MM.1S (cell line): ENCODE results near the gene CHRNA7.
"Not testable (repeated sequence)": the region's sequence is repeated elsewhere in the genome, so short reads cannot be mapped to it uniquely, and the experiment has no call there.

Source experiments
- DNase-seq: peaks from one replicate; pipeline ENCODE4 v3.0.0-alpha.2; 2015
- H2AFZ ChIP-seq: fragments of 300-600 bp; sonication (generic); 2 replicates; pipeline ENCODE4 v1.6.0; 2016; ENCODE audit warnings: antibody characterized with exemption, low read length
- H3F3A ChIP-seq: fragments of 300-600 bp; sonication (generic); 2 replicates; pipeline ENCODE4 v1.6.1; 2016; ENCODE audit warnings: mild to moderate bottlenecking, antibody characterized with exemption, low read length, moderate library complexity, mixed read lengths; ENCODE audit not compliant: insufficient read depth
- H3K27ac ChIP-seq: fragments of 300-600 bp; sonication (generic); 2 replicates; pipeline ENCODE4 v1.5.1; 2016; ENCODE audit warnings: mild to moderate bottlenecking, low read length
- H3K27me3 ChIP-seq: fragments of 300-600 bp; sonication (generic); replicated peaks from 2 replicates; pipeline ENCODE4 v1.6.0; 2016; ENCODE audit warnings: low read length; ENCODE audit not compliant: insufficient read depth
- H3K36me3 ChIP-seq: fragments of 300-600 bp; sonication (generic); replicated peaks from 2 replicates; pipeline ENCODE4 v1.6.1; 2016; ENCODE audit warnings: mild to moderate bottlenecking, low read length, mixed read lengths; ENCODE audit not compliant: insufficient read depth
- H3K4me1 ChIP-seq: fragments of 300-600 bp; sonication (generic); 2 replicates; pipeline ENCODE4 v1.6.1; 2016; ENCODE audit warnings: low read length, mixed read lengths
- H3K4me2 ChIP-seq: fragments of 300-600 bp; sonication (generic); 2 replicates; pipeline ENCODE4 v1.6.0; 2016; ENCODE audit warnings: low read depth, low read length
- H3K4me3 ChIP-seq: fragments of 300-600 bp; sonication (generic); 2 replicates; pipeline ENCODE4 v1.5.1; 2016; ENCODE audit warnings: low read length, mixed read lengths
- H3K79me2 ChIP-seq: fragments of 300-600 bp; sonication (generic); 2 replicates; pipeline ENCODE4 v1.6.1; 2016; ENCODE audit warnings: mixed run types, low read length, mixed read lengths
- H3K9ac ChIP-seq: fragments of 300-600 bp; sonication (generic); 2 replicates; pipeline ENCODE4 v1.6.1; 2016; ENCODE audit warnings: low read length, mixed read lengths
- H3K9me2 ChIP-seq: fragments of 300-600 bp; sonication (generic); replicated peaks from 2 replicates; pipeline ENCODE4 v1.6.1; 2016; ENCODE audit warnings: mild to moderate bottlenecking, low read length, mixed read lengths; ENCODE audit not compliant: insufficient read depth
- H3K9me3 ChIP-seq: fragments of 300-600 bp; sonication (generic); replicated peaks from 2 replicates; pipeline ENCODE4 v1.6.1; 2016; ENCODE audit warnings: mild to moderate bottlenecking, low read length, mixed read lengths; ENCODE audit not compliant: insufficient read depth
- H4K20me1 ChIP-seq: fragments of 300-600 bp; sonication (generic); 2 replicates; pipeline ENCODE4 v1.6.1; 2016; ENCODE audit warnings: mild to moderate bottlenecking, low read length, moderate library complexity, mixed read lengths; ENCODE audit not compliant: insufficient read depth

Gene CHRNA7

GRCh38 chr15:32165775-32166174 is 135.5 kb downstream of the CHRNA7 start:
- not testable (repeated sequence) for H3K4me3 ChIP-seq, H3K4me1 ChIP-seq, H3K4me2 ChIP-seq, H4K20me1 ChIP-seq, H3K36me3 ChIP-seq, H3K9me3 ChIP-seq, DNase-seq, H3K9ac ChIP-seq, H2AFZ ChIP-seq, H3K27ac ChIP-seq, H3K79me2 ChIP-seq, H3K9me2 ChIP-seq, H3F3A ChIP-seq, H3K27me3 ChIP-seq

DNA sequence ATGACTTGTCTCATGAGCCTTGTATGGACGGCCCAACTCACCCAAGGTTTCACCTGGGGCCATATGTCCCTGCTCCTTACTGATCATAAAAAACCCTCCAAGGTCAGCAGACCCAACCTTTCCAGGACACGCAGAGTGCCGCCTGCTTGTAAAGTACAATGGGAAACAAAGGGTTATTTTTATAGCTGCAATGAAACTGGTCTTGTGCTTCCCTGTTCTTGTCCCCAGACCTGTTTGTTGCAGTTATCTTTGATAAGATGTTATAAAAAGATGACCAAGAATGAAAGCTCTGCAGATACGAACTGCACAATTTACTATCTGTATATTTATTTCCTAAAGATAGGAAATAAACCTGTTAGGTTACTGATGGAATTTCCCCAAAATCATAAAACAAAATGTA is 136.0 kb downstream of the CHRNA7 start:
- not testable (repeated sequence) for H3K4me2 ChIP-seq, H3F3A ChIP-seq, H3K4me1 ChIP-seq, H3K9ac ChIP-seq, H3K79me2 ChIP-seq, H3K9me3 ChIP-seq, H3K27me3 ChIP-seq, H3K4me3 ChIP-seq, H3K27ac ChIP-seq, H4K20me1 ChIP-seq, H3K9me2 ChIP-seq, H3K36me3 ChIP-seq, DNase-seq, H2AFZ ChIP-seq

GRCh38 chr15:32167913-32168312 is 137.6 kb downstream of the CHRNA7 start:
- not testable (repeated sequence) for H3K4me2 ChIP-seq, H3K27me3 ChIP-seq, DNase-seq, H3K27ac ChIP-seq, H3K4me3 ChIP-seq, H3K4me1 ChIP-seq, H3K9ac ChIP-seq, H3K36me3 ChIP-seq, H3K9me2 ChIP-seq, H3F3A ChIP-seq, H3K9me3 ChIP-seq, H3K79me2 ChIP-seq, H2AFZ ChIP-seq, H4K20me1 ChIP-seq

DNA sequence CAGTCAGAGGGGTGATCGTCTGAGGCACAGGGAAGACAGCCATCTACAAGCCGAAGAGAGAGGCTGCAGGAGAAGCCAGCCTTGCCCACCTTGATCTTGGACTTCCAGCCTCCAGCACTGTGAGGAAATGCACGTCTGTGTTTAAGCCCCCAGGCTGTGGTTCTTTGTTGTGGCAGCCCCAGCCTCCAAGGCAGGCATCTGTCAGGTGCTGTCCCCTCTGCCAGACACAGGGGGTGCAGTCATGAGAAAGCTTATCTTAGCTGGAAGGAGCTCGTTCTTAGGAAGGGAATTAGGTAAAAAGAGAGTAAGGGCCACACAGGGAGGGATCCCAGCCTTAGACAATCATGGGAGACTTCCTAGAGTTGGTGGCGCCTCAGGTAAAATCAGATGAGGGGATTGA is 150.3 kb downstream of the CHRNA7 start:
- H3K4me1 ChIP-seq, H3K79me2 ChIP-seq, H3K9ac ChIP-seq, H3K36me3 ChIP-seq, DNase-seq, H3K4me3 ChIP-seq, H2AFZ ChIP-seq, H3K27ac ChIP-seq, H3F3A ChIP-seq, H3K9me2 ChIP-seq, H3K9me3 ChIP-seq, H3K27me3 ChIP-seq, H4K20me1 ChIP-seq, H3K4me2 ChIP-seq: not testable (repeated sequence)

GRCh38 chr15:32193780-32194179 is 163.5 kb downstream of the CHRNA7 start:
- not testable (repeated sequence) for H3K27ac ChIP-seq, H3K27me3 ChIP-seq, H4K20me1 ChIP-seq, H3K79me2 ChIP-seq, DNase-seq, H2AFZ ChIP-seq, H3K4me1 ChIP-seq, H3K9me2 ChIP-seq, H3K9me3 ChIP-seq, H3K4me3 ChIP-seq, H3K4me2 ChIP-seq, H3K36me3 ChIP-seq, H3F3A ChIP-seq, H3K9ac ChIP-seq

DNA sequence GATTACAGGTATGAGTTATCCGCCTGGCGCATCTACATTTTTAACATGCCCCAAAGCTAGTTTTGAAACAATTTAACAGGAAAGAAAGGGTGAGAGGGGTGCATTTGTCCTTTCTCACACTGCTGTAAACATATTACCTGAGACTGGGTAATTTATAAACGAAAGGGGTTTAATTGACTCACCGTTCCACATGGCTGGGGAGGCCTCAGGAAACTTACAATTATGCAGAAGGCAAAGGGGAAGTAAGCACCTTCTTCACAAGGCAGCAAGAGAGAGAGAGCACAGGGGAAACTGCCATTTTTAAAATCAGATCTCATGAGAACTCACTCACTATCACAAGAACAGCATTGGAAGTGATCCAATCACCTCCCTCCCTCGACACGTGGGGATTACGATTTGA is 165.9 kb downstream of the CHRNA7 start:
- not testable (repeated sequence) for H3K9me2 ChIP-seq, H3K27ac ChIP-seq

GRCh38 chr15:32198938-32199337 is 168.6 kb downstream of the CHRNA7 start:
- not testable (repeated sequence) for H3K36me3 ChIP-seq, H3K27me3 ChIP-seq, H3K9me2 ChIP-seq, H3F3A ChIP-seq, H3K4me3 ChIP-seq, H3K4me2 ChIP-seq, H3K27ac ChIP-seq, DNase-seq, H3K4me1 ChIP-seq, H3K79me2 ChIP-seq, H3K9ac ChIP-seq, H3K9me3 ChIP-seq, H2AFZ ChIP-seq, H4K20me1 ChIP-seq

More for the DNA sequence above, 165.9 kb downstream of the CHRNA7 start:
- H3K4me2 ChIP-seq, H3K9me3 ChIP-seq, DNase-seq, H3K4me1 ChIP-seq, H3K27me3 ChIP-seq, H3K4me3 ChIP-seq, H3K9ac ChIP-seq, H3K79me2 ChIP-seq, H2AFZ ChIP-seq, H4K20me1 ChIP-seq, H3K36me3 ChIP-seq, H3F3A ChIP-seq: not testable (repeated sequence)

- H4K20me1 ChIP-seq, H3K4me1 ChIP-seq, H3K79me2 ChIP-seq, H3F3A ChIP-seq, H3K9me2 ChIP-seq, H3K27me3 ChIP-seq, H2AFZ ChIP-seq, H3K4me3 ChIP-seq, H3K9me3 ChIP-seq, H3K36me3 ChIP-seq, H3K4me2 ChIP-seq, DNase-seq, H3K9ac ChIP-seq, H3K27ac ChIP-seq: not testable (repeated sequence)
Observed at GRCh38 chr15:32209081-32209480, 178.8 kb downstream of the CHRNA7 start.
